Stimulated activated CD8-positive, alpha-beta memory T cell treated with anti-CD3 and anti-CD28 coated beads, Interleukin-15, amount 100 ng/mL, for 4 hours (primary cell): Measurements from ENCODE around the gene WDR87.
"Not testable (repeated sequence)": the region's sequence is repeated elsewhere in the genome, so short reads cannot be mapped to it uniquely, and the experiment has no call there.

ENCODE experiments used
- DNase-seq, 2 donors: peaks; one replicate each; pipeline ENCODE4 v3.0.0-alpha.2; 2020; ENCODE audit warnings: low read depth in 2 of 2

The WDR87 gene

DNA sequence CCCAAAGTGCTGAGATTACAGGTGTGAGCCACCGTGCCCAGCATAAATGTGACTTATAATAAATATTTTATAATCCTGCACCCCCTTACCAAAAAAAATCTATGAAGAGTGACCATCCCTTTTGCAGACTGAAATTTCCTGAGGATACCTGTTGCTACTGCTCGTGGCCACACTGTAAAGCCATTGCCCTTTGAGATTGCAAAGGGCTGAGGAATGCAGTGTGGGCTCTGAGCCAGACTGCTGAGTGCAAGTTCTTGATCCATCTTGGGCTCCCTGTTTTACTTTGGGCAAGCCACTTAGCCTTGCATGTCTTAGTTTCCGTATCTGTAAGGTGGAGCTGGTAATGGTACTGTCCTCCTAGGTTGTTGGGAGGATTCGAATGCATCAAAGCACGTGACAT, 24.0 kb upstream of the WDR87 start:
- DNase-seq = no peak

DNA sequence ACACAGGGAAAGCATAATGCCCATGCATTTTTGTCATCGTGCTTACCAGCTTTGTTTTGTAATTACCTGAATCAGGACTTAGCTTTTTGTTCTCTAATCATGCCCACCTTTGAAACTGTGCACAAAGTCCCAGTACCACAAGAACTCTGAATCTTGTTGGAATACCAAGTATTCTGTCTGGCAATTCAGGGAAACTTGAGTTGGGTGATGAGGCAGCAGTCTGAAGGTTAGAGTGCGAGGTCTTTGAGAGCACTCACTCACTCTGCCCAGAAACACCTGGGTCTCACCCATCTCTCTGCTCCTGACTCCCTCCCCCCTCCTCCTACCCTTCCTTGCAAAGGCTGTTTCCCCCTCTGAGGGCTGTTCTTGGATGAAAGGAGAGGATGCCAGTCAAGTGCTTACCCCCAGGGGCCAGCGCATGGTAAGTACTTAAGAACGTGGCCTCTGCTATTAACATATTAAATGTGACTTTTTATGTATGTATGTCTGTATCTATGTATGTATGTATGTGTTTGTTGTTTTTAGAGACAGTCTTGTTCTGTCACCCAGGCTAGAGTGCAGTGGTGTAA, 23.0 kb upstream of the WDR87 start:
- no peak for DNase-seq

DNA sequence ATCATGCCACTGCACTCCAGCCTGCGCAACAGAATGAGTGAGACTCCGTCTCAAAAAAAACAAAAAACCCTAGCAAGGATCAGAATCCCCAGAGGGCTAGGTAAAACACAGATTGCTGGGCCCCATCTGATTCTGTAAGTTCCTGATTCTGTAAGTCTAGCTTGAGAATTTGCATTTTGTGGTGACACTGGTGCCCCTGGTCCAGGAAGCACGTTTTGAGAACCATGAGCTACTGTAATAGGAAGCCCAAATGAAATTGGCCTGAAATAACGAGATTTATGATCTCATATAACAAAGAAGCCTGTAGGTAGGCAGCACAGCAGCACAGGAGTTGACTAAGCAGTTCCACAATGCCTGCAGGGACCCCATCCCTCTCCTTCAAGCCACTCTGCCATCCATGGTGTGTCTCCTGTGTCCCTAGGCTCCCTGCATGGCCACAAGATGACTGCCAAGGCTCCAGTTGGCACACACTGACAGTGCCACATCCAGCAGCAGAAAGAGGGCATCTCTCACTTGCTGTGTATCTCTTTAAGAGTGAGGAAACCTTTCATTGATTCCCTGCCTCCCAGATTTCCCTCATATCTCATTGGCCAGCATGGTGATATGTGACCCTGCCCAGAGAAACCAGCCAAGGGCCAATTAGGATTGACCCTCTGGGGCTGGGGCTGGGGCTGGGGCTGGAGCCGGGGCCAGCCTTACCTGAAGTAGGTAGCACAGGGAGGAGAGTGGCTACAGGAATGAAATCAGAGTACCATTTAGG, 22.3 kb upstream of the WDR87 start:
- DNase-seq = no peak

- no peak for DNase-seq
Measured at GRCh38 chr19:37926711-37927110, 20.3 kb upstream of the WDR87 start.

DNA sequence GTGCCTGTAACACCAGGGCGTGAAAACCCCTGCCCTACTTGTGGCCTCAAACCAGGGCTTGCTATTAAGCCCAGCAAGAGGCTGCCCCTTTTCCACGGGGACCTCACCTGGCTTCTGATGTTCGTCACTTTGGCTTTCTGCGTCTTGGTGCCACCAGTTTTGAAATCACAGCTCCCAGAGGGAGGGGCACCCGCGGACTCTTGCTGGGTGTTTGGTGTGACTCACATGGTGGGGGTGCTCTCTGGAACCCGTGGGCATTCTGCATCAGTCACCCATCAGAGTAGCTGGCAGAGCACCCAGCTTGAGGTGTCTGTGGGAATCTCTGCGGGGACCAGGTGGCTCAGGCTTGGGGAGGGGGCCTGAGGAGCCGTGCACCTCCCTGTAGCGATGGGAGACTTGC, 19.9 kb upstream of the WDR87 start:
- no peak for DNase-seq

- no peak for DNase-seq
Measured at GRCh38 chr19:37925212-37925611, 18.8 kb upstream of the WDR87 start.

DNA sequence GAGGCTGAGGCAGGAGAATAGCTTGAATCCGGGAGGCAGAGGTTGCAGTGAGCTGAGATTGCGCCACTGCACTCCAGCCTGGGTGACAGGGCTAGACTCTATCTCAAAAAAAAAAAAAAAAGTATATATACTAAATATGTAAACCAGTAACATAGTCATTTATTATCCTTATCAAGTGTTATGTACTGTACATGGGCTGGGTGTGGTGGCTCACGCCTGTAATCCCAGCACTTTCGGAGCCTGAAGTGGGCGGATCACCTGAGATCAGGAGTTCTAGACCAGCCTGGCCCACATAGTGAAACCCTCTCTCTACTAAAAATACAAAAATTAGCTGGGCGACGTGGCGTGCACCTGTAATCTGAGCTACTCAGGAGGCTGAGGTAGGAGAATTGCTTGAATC, 18.2 kb upstream of the WDR87 start:
- not testable (repeated sequence) for DNase-seq

- no peak for DNase-seq
Measured at GRCh38 chr19:37920591-37921450, 14.4 kb upstream of the WDR87 start.

DNA sequence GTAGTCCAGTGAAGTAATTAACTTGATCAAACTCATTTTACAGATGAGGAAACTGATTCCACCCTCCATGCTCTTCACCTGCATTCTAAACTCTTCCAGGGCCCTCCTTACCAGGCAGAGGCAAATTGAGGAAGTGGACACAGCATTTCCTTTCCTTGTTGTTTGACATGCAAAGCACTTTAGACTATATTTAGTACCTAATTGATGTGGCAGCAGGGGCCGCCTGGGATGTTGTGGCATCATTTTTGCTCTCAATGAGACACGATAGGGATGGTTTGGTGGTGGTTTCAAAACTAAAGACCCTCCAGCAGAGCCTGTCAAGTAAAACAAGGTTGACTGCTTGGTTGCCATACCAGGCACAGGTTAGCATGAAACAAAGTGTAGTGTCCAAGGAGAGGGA, 8.5 kb upstream of the WDR87 start:
- DNase-seq = no peak

DNA sequence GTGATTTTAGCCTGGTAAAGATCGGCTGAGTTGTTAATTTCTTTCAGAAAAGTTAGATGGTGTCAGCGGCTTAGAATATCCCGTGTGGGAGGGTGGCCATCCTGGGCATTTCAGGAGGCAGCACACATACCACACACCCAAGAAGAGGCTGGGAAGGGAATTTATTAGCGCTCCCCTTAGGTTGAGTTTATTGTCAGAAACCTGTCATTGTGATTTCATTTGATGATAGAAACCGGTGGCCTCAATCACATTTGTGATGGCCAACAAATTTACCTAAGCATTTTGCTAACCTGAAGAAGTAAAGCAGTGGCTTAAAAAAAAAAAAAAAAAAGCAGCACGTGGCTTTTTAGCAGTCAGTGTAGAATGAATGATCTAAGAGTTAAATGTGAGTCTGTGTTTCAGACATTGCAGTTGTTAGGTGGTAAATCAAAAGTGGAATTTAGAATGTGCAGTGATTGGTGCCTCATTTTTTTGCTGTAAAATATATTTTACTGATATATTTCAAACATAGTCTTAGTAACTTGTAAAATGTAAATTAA, 3.3 kb upstream of the WDR87 start:
- DNase-seq = no peak

DNA sequence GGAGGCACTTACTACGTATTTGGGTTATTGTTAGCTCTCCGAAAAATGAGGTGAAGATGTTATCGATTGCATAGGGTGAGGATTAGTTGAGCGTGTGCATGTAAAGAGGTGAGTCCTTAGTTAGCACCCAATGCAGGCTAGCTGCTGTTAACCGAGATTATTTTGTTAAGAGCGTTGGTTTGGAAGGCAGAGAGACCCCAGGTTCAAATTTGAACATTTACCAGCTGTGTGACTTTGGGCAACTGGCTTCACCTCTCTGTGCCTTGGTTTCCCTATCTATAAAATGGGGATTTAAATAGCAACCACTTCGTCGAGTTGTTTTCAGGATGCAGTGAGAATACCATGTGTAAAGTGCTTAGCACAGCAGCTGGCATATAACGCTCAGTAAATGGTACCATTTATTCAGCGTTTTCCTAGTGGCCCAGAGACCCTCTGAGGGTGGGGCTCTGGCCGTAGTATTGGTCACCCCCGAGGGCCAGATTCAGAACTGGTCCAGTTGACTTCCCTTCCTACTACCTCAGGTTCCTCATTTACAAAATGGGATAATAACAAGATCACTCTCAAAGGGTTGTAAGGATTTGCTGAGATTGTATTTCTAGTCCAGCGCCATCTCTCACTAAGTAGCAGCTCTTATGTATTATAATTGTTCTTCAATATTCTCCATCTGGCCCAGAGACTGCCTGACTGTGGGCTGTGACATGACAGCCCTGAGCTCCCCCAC, 1.5 kb upstream of the WDR87 start:
- no peak for DNase-seq

DNA sequence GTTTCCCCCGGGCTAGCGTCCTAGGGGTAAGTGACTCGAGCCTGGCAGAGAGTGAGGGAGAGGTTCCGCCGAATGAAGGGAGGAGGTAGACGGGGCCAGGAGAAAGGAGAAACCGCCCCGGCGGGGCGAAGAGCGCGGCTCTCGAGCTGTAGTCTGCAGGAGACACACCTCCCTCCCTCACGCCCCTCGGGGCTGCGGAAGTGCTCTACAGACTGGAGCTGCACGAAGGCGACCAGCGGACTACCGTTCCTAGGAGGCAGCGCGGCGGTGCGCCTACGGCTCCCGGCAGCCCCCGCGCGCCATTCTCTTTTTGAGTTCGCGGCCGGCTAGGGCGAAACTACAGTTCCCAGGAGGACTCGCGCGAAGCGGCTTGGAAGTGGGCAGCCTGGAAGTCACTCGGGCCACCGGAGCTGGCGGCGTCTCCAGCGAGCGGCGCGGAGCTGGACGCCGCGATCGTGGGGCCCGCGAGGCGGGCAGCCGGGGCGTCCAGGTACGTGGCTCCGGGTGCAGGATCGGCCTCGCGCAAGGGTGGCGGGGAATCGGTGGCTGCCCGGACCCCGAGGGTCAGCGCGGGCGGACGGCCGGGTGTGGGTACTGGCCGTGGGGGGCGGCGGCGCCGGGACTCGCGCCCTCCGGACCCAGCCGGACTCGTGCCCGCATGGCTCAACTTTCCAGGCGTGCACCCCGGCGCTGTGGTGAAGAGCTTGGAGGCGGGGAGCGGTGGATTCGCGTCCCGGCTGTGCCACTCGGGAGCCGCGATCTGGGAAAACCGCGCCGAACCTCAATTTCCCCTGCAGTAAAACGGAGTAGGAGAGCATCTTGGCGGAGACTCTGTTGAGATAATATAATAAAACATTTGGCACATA, 708 bp upstream of the WDR87 start, which contains the start of gene SIPA1L3:
SIPA1L3 (plus strand) TSS at position 340 of the 866 bp plus-strand sequence. CDS start 174,358 bp downstream, outside the sequence.
- DNase-seq = peak; percentile 83 to 88

- DNase-seq = no peak
Measured at GRCh38 chr19:37903096-37903495, 3.3 kb downstream of the WDR87 start.

GRCh38 chr19:37902668-37903067, 3.7 kb downstream of the WDR87 start:
- peak; percentile 38 to 65 for DNase-seq

DNA sequence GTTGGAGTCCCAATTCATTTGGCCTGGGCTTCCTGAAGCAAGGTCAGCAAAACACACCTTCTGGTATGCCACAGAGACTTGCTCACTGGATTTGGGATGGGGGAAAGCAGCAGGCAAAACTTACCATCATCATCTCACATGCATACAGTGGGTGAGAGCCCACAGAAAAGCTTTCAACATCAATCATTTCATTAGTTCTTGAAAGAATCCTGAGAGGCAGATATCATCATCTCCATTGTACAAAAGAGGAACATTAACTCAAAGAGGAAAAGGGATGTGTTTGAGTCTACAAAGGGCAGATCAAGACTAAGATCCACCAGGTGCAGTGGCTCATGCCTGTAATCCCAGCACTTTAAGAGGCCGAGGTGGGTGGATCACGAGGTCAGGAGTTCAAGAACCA, 6.4 kb downstream of the WDR87 start:
- DNase-seq = no peak

- DNase-seq = no peak
Measured at GRCh38 chr19:37899453-37899852, 6.9 kb downstream of the WDR87 start.

GRCh38 chr19:37896180-37896579, 10.2 kb downstream of the WDR87 start:
- DNase-seq = no peak

DNA sequence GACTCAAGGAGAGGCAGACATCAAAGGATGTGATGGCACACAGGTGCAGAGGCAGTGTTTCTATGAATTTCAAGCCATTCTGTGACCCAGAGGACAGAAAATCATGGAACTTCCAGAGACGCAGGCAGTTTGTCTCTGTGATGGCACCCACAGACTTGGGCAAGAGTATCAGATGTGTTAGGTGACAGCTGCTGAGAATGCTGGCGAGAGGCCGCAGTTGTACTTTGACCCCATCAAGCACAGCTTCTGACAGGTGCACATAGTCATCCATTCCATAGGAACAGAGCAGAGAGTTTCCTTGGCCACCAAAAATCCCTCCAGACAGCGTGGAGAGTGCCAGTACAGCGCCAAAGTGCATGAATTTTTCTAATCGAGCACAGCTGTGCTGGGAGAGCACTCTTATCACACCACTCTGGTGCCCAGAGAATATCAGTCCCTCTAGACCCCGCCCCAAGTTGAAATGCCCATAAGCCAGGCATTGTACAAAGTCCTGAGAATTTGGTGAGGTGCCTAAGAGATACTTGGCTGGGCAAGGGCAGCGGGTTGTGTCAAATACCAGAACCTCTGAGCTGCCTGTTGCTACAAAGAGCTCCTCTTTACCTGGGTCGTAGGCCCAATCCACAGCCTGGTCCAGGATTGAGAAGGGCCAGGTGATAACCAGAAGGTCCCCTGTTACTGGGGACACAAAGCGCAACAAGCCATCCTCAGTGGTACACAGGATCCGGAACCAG, 12.4 kb downstream of the WDR87 start:
- no peak for DNase-seq

DNA sequence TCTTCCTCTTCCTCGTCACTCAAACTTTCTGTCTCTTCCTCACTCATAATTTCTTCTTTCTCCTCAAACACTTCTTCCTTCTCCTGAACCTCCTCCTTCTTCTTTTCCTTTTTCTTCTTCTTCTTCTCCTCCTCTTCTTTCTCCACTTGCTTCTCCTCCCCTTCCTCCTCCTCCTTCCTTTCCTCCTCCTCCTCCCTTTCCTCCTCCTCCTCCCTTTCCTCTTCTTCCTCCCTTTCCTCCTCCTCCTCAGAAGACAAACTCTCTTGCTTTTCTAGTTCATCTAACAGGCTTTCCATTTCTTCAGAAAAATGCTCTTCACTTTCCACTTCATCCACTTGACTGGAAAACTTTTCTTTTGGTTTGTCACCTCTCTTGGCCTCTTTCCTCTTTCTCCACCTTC, 19.8 kb downstream of the WDR87 start:
- DNase-seq = no peak

DNA sequence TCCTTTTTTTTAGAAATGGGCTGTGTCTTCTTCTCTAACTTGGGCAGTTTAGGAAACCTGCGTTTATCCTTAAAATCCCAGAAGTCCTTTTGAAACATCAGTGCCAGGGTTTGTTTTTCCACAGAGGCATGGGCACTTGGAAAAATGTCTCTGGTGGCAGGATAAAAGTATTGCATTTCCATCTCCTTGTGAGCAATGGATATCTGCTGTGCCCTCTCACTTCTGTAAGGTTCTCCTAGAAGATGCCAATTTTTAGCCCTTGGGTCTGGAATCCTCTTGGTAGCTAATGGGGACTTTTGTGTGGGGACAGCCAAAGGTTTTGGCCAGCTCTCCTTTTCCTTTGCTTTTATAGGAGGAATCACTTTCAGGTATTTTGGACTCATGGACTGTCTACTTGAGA, 21.0 kb downstream of the WDR87 start:
- no peak for DNase-seq
